GM18498 (cell line): ENCODE measurements around the gene ACTN1.

Source experiments
- ATAC-seq: cut with Tn5 transposase; IDR thresholded peaks from one replicate; pipeline ENCODE4 v1.9.1; 2021; ENCODE audit warnings: mild to moderate bottlenecking, moderate library complexity; ENCODE audit not compliant: unreplicated experiment

The ACTN1 gene

GRCh38 chr14:68921049-68921448 lies 58.1 kb downstream of the ACTN1 start:
- no peak for ATAC-seq

- no peak for ATAC-seq
Measured at GRCh38 chr14:68919129-68919927, 59.8 kb downstream of the ACTN1 start.

- ATAC-seq = no peak
Measured at GRCh38 chr14:68918612-68919011, 60.5 kb downstream of the ACTN1 start.

GRCh38 chr14:68916358-68916941 lies 62.7 kb downstream of the ACTN1 start:
- no peak for ATAC-seq

GRCh38 chr14:68913516-68913915 lies 65.6 kb downstream of the ACTN1 start:
- ATAC-seq = no peak

DNA sequence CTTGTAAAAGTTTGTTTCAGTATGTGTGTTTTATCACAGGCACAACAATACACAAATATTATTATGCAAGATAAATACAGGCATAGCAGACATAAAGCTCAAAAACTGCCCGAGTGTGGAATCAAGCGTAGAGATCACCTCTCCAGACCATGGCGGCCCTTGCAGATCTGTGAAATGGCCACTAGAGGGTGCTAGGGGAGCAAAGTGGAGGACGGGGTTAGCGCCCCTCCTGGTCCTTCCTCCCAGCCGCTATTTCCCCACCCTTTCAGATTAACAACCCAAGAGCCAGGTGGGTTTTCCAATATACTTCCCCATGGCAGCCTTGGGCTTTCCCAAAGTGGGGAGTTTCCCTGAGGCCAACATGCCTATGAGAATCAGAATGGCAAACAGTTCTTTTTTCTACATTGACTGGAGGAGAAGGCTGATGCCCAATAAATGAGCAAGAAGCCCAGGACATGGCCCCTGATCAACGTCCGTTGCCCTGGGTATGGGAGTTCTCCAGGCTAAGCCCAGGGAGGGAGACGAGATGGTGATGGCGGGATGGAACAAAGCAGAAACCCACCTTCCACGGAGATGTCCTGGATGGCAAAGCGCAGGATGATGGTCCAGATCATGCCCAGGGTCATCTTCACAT lies 67.4 kb downstream of the ACTN1 start:
- ATAC-seq = peak; percentile 69

DNA sequence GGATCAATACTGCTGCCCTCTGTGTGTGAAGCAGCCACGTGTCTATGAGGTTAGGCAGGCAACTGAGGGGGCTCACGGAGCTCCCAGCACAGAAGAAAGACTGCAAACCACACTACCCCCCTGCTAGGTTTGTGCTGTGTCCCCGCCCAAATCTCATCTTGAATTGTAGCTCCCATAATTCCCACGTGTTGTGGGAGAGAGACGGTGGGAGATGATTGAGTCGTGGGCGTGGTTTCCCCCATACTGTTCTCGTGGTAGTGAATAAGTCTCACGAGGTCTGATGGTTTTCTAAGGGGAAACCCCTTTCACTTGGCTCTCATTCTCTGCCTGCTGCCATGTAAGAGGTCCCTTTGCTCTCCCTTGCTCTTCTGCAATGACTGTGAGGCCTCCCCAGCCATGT lies 68.6 kb downstream of the ACTN1 start:
- ATAC-seq = no peak

DNA sequence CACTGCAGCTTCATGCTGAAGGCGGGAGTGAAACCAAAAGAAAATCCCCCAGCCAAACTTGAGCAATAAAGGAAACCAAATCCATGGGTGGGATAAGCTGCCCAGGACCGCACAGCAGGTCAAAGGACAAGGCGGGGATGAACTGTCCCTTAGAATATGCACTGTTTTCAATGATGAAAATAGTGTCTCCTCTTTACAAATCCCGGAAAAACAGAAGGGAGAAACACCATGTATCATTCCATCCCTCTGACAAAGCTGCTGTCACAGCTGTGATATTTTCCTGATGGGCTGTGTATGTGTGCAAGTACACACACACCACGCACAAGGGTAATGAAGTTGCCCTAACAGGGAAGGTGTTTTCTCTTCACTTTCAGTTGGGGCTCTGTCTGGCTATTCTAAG lies 70.3 kb downstream of the ACTN1 start:
- ATAC-seq = no peak

DNA sequence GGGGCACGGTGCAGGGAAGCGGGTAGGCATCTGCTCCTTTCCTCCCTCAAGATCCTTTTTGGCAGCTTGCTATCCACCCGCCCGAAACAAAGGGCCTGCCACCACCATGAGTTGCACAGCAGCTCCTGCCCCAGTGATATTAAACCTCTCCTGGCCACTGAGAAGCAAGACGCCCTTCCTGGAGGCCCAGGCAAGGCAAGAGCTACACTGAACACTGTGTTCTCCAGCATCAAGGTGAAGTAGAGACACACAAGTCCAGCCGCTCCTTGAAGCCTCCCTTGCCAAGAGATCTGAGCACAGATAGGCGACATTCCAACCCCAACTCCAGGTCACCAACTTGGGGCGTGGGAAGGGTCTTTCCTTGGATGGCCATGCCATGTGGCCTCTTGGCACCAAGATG lies 70.9 kb downstream of the ACTN1 start:
- ATAC-seq = no peak

GRCh38 chr14:68906439-68906838 lies 72.7 kb downstream of the ACTN1 start:
- no peak for ATAC-seq

DNA sequence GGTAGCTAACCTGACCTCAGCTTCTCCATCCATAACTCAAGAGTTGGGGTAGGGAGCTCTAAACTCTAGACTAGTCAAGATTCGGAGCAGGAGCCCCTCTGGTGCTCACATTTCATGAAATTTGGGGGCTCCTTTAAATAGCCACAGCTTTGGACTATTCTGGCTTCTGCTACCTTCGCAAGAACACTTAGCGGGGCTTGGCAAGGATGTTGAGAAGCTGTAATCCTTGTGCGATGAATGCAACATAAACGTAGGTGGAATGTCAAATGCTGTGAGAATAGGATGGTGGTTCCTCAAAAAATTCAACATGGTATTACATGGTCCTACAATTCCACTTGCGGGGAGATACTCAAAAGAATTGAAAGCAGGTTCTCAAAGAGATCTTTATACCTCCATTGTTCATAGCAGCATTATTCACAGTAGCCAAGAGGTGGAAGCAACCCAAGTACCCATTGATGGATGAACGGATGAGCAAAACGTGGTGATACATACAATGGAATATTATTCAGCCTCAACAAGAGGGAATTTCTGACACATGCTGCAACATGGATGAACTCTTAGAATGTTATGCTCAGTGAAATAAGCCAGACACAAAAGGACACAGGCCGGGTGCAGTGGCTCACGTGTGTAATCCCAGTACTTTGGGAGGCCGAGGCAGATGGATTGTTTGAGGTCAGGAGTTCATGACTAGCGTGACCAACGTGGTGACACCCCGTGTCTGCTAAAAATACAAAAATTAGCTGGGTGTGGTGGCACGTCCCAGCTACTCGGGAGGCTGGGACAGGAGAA lies 73.8 kb downstream of the ACTN1 start:
- ATAC-seq = no peak

DNA sequence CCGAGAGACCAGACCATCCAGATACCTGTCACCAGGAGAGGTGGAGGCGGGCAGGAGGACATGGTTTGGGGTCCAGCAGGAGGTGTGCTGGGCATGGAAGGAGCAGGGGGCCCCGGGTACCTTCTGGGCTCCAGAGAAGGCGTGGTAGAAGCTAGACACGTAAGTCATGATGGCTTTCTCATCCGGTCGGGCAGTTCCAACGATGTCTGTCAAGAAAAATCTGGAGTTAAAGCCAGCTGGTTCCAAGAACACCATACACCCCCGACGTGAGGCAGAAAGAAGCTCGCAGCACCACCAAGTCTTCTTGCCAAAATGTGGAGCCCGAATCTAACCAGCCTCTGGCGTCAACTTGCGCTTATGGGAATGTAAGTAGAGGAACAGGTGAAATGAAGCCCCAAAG lies 76.7 kb downstream of the ACTN1 start:
- no peak for ATAC-seq

DNA sequence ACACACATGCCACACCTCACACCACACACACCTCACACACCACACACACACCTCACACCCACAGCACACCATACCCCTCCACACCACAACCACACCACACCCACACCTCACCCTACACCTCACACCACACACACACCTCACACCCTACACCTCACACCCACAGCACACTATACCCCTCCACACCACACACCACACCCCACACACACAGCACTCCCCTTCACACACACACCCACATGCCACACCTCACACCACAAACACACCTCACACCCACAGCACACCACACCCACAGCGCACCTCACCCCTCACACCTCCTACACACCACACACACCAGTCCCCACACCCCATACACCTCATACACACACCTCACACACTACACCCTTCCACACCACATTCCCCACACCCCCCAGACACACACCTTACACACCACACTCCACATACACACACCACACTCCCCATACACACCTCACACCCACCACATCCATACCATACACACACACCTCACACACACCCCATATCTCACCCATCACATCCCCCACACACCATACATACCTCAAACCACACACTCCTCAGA lies 80.0 kb downstream of the ACTN1 start:
- no peak for ATAC-seq

DNA sequence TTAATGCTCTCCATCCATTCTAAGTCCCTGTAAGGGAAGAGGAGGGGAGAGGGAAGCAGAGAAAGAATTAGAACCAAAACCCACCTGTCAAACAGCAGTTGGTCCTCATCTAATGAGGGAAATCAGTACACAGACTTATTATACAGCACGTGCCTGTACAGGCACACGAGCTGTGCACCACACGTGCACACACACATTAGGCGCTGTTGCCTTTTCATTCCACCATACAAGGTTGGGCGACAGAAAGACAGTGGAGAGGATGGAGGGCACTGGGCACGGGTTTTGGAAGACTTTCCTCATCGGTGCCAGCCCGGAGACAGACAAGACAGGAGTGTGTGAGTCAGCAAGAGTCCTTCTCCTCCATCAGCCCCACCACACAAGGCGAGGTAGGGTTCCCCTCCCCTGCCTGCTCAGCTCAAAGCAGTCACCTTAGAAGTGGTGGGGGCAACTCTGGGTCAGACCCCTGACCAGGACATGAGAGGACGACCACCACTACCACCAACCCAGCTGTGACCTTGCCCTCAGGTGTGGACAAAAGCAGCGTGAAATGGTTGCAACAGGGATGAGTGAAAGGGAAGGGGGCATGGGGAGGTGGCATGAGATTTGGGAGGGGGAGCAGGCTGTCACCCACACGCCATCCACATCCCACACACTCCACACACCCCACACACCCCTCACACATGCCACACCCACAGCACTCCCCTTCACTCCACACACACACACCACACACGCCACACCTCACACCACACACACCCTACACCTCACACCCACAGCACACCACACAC lies 80.7 kb downstream of the ACTN1 start:
- no peak for ATAC-seq

GRCh38 chr14:68897559-68898155 lies 81.4 kb downstream of the ACTN1 start:
- no peak for ATAC-seq

DNA sequence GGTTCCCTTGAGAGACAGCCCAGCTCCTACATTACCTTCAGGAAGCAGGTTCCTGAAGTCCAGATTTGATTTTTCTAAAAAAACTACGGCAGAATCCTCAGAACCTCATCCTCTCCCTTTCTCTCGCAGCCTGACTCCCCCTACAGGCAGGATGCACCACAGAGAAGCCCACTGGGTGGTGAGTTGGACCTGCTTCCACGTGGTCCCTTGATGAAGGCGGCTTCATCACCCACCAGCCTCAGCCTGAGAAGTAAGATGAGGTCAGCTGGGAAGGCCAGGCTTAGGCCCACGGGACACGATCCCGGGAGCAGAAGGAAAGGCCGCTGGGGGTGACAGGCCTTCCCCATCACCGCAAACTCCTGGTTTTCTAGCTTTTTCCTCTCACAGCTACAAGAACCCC lies 83.0 kb downstream of the ACTN1 start:
- ATAC-seq = no peak

GRCh38 chr14:68894802-68895703 lies 84.0 kb downstream of the ACTN1 start:
- ATAC-seq = no peak

DNA sequence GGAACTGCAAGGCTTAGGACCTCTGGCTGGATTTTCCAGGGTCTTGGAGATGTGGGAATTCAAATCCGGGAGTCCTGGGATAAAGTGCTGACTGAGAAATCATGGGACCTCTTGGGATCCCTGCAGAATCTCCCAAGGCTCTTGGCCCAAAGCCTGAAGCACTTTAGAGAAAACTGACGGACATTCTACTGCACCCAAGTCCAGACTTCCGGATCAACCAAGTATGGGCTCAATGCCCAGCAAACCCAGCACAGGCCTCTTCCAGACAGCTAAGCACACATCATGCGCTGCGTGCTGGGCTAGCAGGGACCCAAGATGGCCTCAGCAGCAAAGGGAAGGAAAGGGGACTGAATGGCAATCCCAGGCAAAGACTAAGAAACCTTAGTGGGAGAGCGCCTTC lies 85.0 kb downstream of the ACTN1 start:
- ATAC-seq = no peak

DNA sequence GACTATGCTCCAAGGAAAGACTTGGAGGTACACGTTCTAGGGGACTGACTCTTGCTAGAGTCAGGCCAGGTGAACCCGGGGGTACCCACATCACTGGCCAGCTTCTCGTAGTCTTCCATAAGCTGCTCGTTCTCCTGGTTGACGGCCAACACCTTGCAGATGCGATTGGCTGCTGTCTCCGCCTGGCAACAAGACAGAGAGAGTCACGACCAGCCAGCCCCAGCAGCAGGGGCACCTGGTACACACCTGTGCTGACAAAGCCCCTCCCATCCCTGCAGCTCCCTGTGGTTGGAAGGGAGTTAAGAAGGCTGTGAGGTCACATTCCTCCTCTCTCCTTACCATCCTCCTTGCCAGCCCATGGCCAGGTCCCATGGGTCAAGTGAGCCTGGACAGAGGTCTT lies 85.5 kb downstream of the ACTN1 start:
- no peak for ATAC-seq
